Prostate gland (tissue), 2 donors: ENCODE measurements around the gene RGS17.

Source experiments
- POLR2A ChIP-seq: fragments of 450-650 bp; IDR thresholded peaks from one replicate; pipeline ENCODE4 v1.6.1; 2016; ENCODE audit warnings: antibody characterized with exemption, mild to moderate bottlenecking
- TF ChIP-seq, protein P1 (sequence below), 4 experiments: fragments of 200-600 bp in 2 of 4; fragments of 450-650 bp in 2 of 4; sonication (generic) in 2 of 4; IDR thresholded peaks; 1 replicate in 3 of 4; 2 replicates in 1 of 4; pipeline ENCODE4 v1.5.1; 2016 to 2019; ENCODE audit warnings: antibody characterized with exemption in 4 of 4, mild to moderate bottlenecking in 2 of 4, moderate library complexity in 2 of 4

DNA sequence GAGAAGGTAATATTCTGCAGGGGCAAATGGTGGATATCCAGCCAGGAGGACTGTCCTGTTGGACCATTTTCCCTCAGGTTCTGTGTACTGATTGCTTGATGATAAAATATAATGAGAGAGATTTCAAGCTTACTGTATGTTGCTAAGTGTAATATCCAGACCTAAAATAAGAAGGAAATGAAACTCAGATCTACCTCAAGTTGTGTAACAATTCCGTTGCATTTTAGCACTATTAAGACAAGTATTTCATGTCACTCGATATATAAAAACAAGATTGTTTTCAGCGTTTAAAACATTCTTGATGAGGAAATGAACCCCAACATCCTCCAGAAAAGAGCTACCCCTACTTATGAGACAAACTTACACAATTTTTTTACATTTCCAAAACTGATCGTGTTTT is 57.2 kb downstream of the RGS17 start:
- TF ChIP-seq, protein P1, sequence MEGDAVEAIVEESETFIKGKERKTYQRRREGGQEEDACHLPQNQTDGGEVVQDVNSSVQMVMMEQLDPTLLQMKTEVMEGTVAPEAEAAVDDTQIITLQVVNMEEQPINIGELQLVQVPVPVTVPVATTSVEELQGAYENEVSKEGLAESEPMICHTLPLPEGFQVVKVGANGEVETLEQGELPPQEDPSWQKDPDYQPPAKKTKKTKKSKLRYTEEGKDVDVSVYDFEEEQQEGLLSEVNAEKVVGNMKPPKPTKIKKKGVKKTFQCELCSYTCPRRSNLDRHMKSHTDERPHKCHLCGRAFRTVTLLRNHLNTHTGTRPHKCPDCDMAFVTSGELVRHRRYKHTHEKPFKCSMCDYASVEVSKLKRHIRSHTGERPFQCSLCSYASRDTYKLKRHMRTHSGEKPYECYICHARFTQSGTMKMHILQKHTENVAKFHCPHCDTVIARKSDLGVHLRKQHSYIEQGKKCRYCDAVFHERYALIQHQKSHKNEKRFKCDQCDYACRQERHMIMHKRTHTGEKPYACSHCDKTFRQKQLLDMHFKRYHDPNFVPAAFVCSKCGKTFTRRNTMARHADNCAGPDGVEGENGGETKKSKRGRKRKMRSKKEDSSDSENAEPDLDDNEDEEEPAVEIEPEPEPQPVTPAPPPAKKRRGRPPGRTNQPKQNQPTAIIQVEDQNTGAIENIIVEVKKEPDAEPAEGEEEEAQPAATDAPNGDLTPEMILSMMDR (IDR thresholded peaks at IDR 0.05), result no peak
- TF ChIP-seq POLR2A, result no peak
